HG02981 (cell line): ENCODE data around the gene MT1M.

Experiments
- ATAC-seq: cut with Tn5 transposase; IDR thresholded peaks from one replicate; pipeline ENCODE4 v1.9.1; 2021; ENCODE audit warnings: mild to moderate bottlenecking, moderate library complexity; ENCODE audit not compliant: unreplicated experiment

The MT1M gene

GRCh38 chr16:56625943-56626654 lies 6.4 kb upstream of the MT1M start:
- ATAC-seq: peak; percentile 1

GRCh38 chr16:56626685-56627084 lies 5.8 kb upstream of the MT1M start:
- ATAC-seq: no peak

- no peak for ATAC-seq
Observed at GRCh38 chr16:56628486-56629350, 3.7 kb upstream of the MT1M start.

DNA sequence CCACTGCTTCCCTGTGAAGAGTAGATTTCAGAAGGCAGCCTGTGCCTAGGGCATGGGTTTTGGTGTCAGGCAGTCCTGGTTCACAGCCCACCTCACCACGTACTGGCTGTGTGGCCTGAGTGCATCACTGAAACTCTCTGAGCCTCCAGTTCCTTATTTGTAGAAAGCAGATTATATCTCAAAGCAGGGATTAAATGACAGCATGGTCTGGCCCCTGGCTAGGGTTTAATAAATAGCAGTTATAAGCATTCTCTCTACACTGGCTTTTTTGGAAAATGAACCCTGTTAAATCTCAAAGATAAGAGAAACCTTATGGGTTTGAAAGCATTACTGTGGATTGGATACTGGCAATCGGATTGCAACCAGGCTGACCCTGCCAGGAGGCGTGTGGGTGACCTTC lies 2.9 kb upstream of the MT1M start:
- ATAC-seq: no peak

DNA sequence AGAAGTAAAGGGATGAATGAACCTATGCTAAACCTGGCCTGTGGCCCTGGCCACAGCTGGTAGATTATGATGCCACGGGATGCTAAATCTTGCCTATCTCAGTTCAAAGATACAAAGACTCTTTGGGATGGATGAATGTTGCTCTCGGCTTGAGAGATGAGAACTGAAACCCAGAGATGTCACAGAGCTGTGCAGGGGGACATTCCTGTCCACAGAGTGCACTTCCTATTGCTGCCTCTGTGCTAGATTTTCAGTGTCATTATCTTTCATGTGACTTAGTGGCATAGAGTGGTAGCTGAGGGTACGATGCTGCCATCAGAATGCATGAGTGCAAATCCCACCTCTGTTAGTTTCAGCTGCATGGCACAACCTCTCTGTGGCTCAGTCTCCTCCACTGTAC lies 2.3 kb upstream of the MT1M start:
- peak; percentile 77 for ATAC-seq

GRCh38 chr16:56631197-56631596 lies 1.3 kb upstream of the MT1M start:
- ATAC-seq: no peak

GRCh38 chr16:56631832-56632155 lies 665 bp upstream of the MT1M start:
- ATAC-seq: no peak

GRCh38 chr16:56632848-56633365 lies 448 bp downstream of the MT1M start:
- no peak for ATAC-seq

DNA sequence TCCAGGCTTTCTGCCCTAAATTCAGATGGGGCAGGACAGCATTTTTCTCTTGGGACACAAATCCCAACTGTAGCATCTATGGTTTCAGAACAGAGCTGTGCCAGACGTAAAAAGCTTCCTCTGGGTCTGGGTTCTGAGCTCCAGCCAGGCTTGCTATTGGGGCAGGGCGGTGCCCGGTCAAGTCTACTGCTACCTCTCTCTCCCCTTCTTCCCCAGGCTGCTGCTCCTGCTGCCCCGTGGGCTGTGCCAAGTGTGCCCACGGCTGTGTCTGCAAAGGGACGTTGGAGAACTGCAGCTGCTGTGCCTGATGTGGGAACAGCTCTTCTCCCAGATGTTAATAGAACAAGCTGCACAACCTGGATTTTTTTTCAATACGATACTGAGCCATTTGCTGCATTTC lies 1.1 kb downstream of the MT1M start:
- no peak for ATAC-seq

GRCh38 chr16:56634715-56635440 lies 2.4 kb downstream of the MT1M start:
- ATAC-seq: no peak

DNA sequence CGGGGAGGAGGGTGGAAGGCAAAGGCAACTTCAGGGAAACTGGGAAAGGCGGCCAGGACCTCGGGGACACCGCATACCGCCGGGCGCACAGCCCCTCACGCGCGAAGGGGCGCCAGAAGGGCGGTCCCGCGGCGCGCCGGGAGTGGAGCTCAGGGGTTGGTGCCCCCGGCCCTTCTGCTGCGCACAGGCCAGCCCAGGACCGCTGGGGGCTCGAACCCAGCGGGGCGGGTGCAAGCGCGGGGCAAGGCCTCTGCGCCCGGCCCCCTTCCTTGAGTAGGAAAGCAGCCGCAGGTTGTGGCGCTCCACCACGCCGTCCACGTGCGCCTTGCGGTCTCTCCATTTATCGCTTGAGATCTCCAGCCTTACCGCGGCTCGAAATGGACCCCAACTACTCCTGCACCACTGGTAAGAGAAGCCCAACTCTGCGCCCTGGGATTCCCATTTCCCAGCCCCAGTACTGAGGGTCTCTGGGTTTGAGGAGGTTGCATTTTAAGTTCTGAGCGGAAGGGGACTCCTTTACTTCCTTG lies 3.0 kb downstream of the MT1M start:
- no peak for ATAC-seq

GRCh38 chr16:56636616-56637413 lies 4.4 kb downstream of the MT1M start:
- no peak for ATAC-seq

GRCh38 chr16:56637814-56638750 lies 5.6 kb downstream of the MT1M start, which contains the start of gene MT1A:
Gene MT1A, plus strand, starts transcription at chr16:56638666. Its CDS starts 73 bp downstream, at chr16:56638739.
- ATAC-seq: no peak

- no peak for ATAC-seq
Observed at GRCh38 chr16:56639045-56639444, 6.6 kb downstream of the MT1M start.

DNA sequence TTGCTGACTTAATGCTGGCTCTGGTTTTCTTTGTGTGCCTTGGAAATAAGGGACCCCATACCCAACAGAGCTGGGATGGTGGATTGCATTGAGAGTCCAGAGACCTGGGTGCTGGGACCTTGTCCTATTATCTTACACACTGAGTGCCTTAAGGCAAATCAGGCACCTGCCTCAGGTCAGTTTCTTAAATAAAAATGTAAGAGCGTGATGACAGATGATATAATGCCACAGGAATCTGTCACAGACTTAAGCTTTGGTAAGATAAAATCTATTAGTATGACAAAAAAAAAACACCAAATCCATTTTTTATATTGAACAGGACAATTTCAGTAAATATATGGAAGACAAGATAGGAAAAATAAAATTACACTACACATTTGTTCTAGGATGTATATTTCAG lies 7.6 kb downstream of the MT1M start:
- ATAC-seq: no peak

DNA sequence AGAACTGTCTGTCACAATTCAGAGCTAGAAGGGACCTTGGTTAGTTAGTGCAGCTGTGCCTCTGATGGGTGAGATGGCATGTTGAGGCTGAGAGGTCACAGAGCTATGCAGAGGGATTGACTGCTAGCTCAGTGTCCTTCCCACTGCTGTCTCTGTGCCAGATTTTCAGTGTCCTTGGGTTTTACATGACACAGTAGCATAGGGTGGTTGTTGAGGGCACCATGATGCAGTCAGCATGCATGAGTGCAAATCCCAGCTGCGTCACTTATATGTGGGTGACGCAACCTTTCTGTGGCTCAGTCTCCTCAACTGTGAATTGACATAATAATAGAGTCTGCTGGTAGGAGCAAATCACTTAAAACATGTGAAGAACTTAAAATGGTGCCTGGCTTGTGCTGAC lies 8.7 kb downstream of the MT1M start:
- no peak for ATAC-seq

GRCh38 chr16:56643080-56643778 lies 10.8 kb downstream of the MT1M start:
- ATAC-seq: peak; percentile 77

DNA sequence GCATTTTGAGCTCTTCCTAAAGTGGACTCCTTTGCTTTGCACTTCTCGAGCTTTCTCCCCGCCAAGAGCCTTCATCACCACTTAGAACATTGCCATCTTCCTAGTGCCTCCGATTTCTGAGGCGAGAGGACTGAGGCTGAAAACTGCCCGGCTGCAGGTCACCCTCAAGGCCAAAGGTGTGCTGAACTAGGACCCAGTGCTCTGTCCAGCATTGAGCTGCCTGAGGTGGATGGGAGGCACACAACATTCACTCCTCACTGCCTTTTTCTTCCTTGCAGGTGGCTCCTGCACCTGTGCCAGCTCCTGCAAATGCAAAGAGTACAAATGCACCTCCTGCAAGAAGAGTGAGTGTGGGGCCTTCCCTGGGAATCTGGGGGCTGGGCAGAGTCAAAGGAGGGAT lies 11.4 kb downstream of the MT1M start:
- ATAC-seq: no peak

GRCh38 chr16:56645311-56645710 lies 12.9 kb downstream of the MT1M start:
- no peak for ATAC-seq
